Stimulated activated effector memory CD8-positive, alpha-beta T cell treated with anti-CD3 and anti-CD28 coated beads, Interleukin-12 subunit alpha, Interleukin-12 subunit beta, amount 100 ng/mL, for 72 hours (primary cell): ENCODE results near the gene MRTFA.
"Not testable (repeated sequence)": the region's sequence is repeated elsewhere in the genome, so short reads cannot be mapped to it uniquely, and the experiment has no call there.

Source experiments
- ATAC-seq: fragments of 150-1000 bp; cut with Tn5 transposase; 2 replicates; pipeline ENCODE4 v1.10.0; 2021
- DNase-seq, 2 donors: peaks; one replicate each; pipeline ENCODE4 v3.0.0; 2021 to 2022; ENCODE audit warnings: low spot score in 2 of 2
- H3K27ac Mint-ChIP-seq: one replicate; pipeline ENCODE4 v1.8.0; 2022; ENCODE audit warnings: mild to moderate bottlenecking, mixed read lengths
- H3K36me3 Mint-ChIP-seq: one replicate; pipeline ENCODE4 v1.8.0; 2022; ENCODE audit warnings: mild to moderate bottlenecking, mixed read lengths
- H3K4me1 Mint-ChIP-seq: one replicate; pipeline ENCODE4 v1.8.0; 2022; ENCODE audit warnings: mixed read lengths
- H3K4me3 Mint-ChIP-seq: one replicate; pipeline ENCODE4 v1.8.0; 2022; ENCODE audit warnings: mild to moderate bottlenecking, mixed read lengths
- H3K9me3 Mint-ChIP-seq: one replicate; pipeline ENCODE4 v1.8.0; 2022; ENCODE audit warnings: mixed read lengths

MRTFA gene

DNA sequence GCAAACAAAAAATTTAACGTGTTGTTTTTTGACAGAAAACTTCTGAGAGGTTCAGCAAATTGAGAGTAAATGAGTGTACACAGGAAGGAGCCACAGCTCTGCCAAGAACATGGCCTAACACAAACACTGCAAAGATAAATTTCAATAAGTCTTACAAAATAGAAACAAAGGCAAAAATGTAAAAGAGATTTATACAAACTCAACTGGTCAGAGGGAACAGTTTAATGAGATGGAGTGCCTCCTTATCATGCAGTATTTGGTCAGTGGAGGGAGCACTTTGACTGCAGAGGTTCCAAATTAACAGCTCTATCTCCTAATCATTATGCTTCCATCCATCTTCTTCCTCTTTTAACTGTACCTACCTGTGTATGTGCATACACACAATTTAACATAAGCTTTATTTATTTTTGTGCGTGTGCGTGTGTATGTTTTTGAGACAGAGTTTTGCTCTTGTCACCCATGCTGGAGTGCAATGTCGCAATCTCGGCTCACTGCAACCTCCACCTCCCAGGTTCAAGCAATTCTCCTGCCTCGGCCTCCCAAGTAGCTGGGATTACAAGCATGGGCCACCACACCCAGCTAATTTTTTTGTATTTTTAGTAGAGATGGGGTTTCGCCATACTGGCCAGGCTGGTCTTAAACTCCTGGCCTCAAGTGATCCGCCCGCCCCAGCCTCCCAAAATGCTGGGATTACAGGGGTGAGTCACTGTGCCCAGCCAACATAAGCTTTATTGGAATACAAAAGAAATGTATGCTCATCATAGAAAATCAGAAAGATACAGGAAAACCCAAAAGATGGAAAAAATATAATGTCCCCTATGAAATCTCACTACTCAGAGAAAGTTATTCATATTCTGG is 111.9 kb downstream of the MRTFA start:
- peaks cover 14% of the 10 kb centered on the region for H3K36me3 Mint-ChIP-seq

DNA sequence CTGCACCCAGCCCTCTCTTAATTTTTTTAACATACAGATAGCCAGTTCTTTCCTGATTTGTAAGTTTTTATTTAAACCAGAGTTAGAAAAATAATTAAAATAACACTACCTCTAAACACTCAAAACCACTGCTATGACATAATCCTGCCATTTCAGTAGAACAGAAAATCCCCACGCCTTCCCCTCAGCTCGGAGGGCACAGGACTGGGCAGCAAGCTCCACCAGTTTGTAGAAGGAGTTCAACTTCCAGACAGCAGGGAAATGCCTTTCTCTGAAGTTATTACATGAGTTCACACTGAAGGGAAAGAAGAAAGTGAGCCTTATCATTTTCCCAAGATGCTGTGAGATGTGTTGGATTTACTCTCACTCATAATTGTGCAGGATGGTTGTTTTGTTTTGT is 114.4 kb downstream of the MRTFA start:
- H3K9me3 Mint-ChIP-seq, result no peaks in the 10 kb centered on the region
- ATAC-seq (no peak), DNase-seq (no peak)
- H3K4me3 Mint-ChIP-seq, result no peak overlapping the region
- peaks cover 26% of the 10 kb centered on the region for H3K36me3 Mint-ChIP-seq
- peaks cover 23% of the 10 kb centered on the region for H3K4me1 Mint-ChIP-seq
- H3K27ac Mint-ChIP-seq, result no peak overlapping the region

More for the DNA sequence above, 111.9 kb downstream of the MRTFA start:
- Mint-ChIP-seq H3K4me3 (no peak overlapping the region), H3K27ac (no peak overlapping the region), H3K9me3 (no peaks in the 10 kb centered on the region), H3K4me1 (peaks cover 8% of the 10 kb centered on the region)
- DNase-seq (no peak), ATAC-seq (no peak)

DNA sequence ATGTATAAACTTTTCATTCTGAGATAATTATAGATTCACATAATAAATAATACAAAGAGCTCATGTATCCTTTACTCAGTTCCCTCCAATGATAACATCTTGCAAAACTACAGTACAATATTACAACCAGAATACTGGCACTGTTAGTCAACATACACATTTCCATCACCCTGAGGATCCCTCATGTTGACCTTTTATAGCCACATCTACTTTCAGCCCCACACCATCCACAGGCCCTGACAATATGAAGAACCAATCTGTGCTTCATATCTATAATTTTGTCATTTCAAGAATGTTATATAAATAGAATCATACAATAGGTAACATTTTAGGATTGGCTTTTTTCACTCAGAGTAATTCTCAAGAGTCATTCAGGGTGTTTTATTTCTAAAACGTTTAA is 115.5 kb downstream of the MRTFA start:
- H3K27ac Mint-ChIP-seq, result no peak overlapping the region
- H3K4me1 Mint-ChIP-seq, result peaks cover 23% of the 10 kb centered on the region
- H3K9me3 Mint-ChIP-seq, result no peaks in the 10 kb centered on the region
- peaks cover 23% of the 10 kb centered on the region for H3K36me3 Mint-ChIP-seq
- H3K4me3 Mint-ChIP-seq, result no peak overlapping the region
- DNase-seq (no peak), ATAC-seq (no peak)

DNA sequence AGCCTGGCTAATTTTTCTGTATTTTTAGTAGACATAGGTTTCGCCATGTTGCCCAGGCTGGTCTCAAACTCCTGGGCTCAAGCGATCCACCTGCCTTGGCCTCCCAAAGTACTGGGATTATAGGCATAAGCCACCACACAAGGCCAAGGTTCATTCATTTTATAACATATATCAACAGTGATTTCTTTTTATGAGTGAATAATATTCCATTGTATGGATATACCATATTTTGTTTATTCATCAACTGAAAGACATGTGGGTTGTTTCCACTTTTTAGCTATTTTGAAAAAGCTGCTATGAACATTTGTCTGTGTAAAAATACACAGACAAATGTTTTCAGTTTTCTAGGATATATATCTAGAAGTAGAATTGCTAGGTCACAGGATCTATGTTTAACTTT is 116.0 kb downstream of the MRTFA start:
- ATAC-seq, result no peak
- Mint-ChIP-seq H3K9me3 (no peaks in the 10 kb centered on the region), H3K27ac (no peak overlapping the region), H3K4me1 (peaks cover 23% of the 10 kb centered on the region), H3K36me3 (peaks cover 23% of the 10 kb centered on the region), H3K4me3 (no peak overlapping the region)
- DNase-seq, result no peak

DNA sequence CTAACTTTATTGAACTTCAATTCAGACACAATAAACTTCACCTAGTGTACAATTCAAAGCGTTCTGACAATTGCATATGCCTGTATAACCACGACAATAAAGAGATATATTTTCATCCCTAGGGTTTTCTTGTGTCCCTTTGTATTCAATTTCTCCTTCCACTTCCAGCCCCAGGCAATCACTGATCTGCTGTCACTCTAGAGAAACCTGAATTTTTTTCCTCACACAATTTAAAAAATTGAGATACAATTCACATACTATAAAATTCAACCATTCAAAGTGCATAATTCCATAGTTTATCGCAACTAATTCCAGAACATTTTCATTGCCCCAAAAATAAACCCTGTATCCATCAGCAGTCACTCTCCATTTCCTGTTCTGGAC is 116.6 kb downstream of the MRTFA start:
- Mint-ChIP-seq H3K9me3 (no peaks in the 10 kb centered on the region), H3K27ac (no peak overlapping the region), H3K4me3 (no peak overlapping the region), H3K36me3 (peaks cover 28% of the 10 kb centered on the region), H3K4me1 (peaks cover 23% of the 10 kb centered on the region)
- no peak for DNase-seq
- ATAC-seq, result no peak

DNA sequence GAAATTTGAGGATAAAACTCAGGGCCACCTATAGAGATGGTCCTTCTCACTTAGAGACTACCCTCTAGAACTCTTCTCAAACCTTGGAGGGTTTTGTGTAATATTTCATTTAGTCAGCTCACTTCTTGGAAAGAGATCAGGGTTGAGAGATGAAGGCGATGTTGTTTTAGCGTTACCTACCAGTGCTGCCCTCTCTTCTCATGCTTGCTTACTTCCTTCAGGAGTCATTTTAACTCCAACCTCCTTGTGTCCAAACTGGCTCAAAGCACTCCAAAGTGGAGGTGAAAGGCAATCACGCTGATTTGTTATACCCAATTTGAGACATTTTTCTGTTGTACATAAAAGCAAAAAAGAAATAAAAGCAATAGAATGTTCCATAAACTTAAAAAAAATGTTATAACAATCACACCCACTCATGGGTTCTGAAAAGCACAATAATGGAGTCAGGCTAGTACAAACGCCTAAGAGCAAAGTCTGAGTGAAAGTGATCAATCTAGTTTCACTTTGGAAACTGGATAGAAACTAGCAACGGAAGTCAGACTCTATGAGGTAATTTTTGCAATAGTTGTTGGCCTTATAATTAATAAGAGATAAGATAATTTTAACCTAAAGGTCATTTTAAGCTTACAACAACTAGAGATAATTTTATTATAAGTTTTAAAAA is 117.1 kb downstream of the MRTFA start:
- no peaks in the 10 kb centered on the region for H3K9me3 Mint-ChIP-seq
- peak overlapping the region; percentile 52 for H3K4me3 Mint-ChIP-seq
- no peak for DNase-seq
- H3K27ac Mint-ChIP-seq, result peak overlapping the region; percentile 43
- peaks cover 23% of the 10 kb centered on the region for H3K4me1 Mint-ChIP-seq
- peak; percentile 90 for ATAC-seq
- H3K36me3 Mint-ChIP-seq, result peaks cover 33% of the 10 kb centered on the region

DNA sequence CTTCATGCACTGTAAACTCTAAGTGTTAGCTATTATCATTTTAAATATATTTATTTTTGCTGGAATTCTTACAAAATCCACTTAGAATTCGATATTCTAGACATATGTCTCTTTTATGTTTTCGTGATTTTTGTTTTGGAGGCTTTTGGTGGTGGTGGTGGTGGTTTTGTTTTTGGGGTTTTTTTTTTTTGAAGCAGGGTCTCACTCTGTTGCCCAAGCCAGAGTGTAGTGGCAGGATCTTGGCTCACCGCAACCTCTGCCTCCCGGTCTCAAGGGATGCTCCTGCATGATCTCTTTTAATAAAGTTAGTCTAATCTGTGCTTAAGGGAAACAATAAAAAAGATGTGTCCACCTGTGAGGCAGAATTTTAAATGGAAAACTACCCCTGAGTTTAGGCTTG is 117.7 kb downstream of the MRTFA start:
- peak overlapping the region; percentile 52 for H3K4me3 Mint-ChIP-seq
- peak overlapping the region; percentile 43 for H3K27ac Mint-ChIP-seq
- ATAC-seq, result no peak
- no peaks in the 10 kb centered on the region for H3K9me3 Mint-ChIP-seq
- peaks cover 34% of the 10 kb centered on the region for H3K36me3 Mint-ChIP-seq
- DNase-seq, result no peak
- peaks cover 23% of the 10 kb centered on the region for H3K4me1 Mint-ChIP-seq

DNA sequence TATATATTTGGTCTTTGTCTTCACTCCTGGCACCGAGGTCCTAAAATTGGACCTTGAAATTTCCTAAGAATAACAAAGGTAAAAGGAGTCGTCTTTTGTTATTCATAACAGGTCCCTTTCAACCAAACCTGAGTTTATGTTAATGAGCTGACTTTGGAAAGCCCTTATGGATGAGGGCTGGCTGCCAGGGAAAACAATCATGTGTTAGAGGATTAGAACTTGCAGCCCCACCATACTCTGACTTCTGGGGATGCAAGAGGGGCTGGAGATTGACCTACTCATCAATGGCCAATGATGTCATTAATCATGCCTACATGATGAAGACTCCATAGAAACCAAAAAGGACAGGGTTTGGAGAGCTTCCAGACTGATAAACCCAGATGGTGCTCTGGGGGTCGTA is 118.9 kb downstream of the MRTFA start:
- no peak for DNase-seq
- H3K4me1 Mint-ChIP-seq, result peaks cover 23% of the 10 kb centered on the region
- H3K4me3 Mint-ChIP-seq, result no peak overlapping the region
- ATAC-seq, result no peak
- H3K36me3 Mint-ChIP-seq, result peaks cover 34% of the 10 kb centered on the region
- no peaks in the 10 kb centered on the region for H3K9me3 Mint-ChIP-seq
- no peak overlapping the region for H3K27ac Mint-ChIP-seq

DNA sequence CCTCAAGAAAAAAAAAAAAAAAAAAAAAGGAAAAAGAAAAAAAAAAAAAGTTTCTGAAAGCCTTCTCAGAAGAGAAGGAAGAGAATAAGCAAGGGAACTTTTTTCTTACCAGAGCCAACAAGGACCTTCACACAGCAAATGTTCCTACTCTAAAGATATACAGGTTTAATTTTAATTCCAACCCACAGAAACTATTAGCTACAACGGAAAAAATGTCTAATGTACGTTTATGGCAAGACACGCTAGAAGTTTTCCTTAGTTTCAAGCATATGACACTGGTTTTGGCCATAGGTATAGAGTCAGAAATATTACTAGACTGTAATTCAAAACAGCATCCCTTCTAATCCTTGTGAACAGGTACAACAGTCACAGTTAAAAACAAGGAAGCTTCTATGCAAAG is 120.1 kb downstream of the MRTFA start:
- H3K9me3 Mint-ChIP-seq, result no peaks in the 10 kb centered on the region
- DNase-seq (no peak), ATAC-seq (no peak)
- H3K36me3 Mint-ChIP-seq, result peaks cover 34% of the 10 kb centered on the region
- no peak overlapping the region for H3K4me3 Mint-ChIP-seq
- no peak overlapping the region for H3K27ac Mint-ChIP-seq
- peaks cover 23% of the 10 kb centered on the region for H3K4me1 Mint-ChIP-seq

DNA sequence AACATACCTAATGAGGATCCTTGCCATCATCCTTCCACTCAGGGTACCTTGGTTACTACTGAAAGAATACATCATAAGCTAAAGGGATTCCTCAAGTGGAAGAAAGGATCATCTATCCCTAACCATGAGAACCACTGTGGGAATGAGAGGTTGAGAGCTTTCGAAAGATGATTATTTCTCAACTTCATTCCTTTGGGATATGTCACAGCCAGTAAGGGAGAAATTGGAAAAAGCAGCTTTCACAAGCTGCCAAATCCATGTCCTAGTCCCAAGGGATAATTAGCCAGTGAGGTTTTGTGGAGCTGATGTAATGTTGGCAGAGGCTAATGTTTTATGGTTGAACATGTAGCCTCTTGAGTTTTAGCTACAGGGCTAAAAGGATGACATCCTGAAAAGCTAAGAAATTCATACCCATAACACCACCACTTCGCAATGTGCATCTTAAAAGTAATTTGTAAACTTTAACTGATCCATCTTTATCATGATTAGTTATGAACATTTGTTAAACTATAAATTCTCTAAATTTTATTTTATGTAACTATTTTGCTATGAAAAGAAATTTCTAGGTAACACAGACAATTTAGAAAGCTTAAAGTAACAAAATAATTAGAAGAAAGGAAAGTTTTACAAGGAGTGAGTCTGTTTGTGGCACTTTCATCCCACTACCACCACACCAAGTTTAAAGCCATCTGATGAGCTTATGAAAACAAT is 123.9 kb downstream of the MRTFA start:
- no peak for ATAC-seq
- no peak overlapping the region for H3K4me3 Mint-ChIP-seq
- H3K4me1 Mint-ChIP-seq, result no peaks in the 10 kb centered on the region
- H3K36me3 Mint-ChIP-seq, result peaks cover 22% of the 10 kb centered on the region
- H3K9me3 Mint-ChIP-seq, result no peaks in the 10 kb centered on the region
- no peak overlapping the region for H3K27ac Mint-ChIP-seq
- DNase-seq, result no peak

DNA sequence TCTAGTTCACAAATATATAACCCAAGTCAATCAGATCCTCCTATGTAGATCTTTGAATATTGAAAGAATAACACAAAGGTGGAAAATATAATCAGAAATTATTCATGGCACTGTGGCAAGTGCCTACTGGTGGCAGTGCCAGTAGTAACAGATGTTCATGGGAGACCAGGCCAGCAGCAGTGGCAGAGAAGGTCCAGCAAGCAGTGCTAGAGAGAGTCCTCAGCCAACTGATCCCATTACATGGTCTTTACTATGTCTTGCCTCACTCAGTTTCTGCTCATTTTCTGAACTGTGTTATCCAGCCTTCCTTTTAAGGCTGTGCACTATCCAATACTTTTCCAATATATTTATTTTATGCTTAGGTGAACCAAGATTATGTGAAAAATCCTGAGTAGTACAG is 124.9 kb downstream of the MRTFA start:
- Mint-ChIP-seq H3K4me3 (no peak overlapping the region), H3K27ac (no peak overlapping the region), H3K4me1 (no peaks in the 10 kb centered on the region), H3K36me3 (peaks cover 22% of the 10 kb centered on the region), H3K9me3 (no peaks in the 10 kb centered on the region)
- ATAC-seq, result no peak
- DNase-seq, result no peak

DNA sequence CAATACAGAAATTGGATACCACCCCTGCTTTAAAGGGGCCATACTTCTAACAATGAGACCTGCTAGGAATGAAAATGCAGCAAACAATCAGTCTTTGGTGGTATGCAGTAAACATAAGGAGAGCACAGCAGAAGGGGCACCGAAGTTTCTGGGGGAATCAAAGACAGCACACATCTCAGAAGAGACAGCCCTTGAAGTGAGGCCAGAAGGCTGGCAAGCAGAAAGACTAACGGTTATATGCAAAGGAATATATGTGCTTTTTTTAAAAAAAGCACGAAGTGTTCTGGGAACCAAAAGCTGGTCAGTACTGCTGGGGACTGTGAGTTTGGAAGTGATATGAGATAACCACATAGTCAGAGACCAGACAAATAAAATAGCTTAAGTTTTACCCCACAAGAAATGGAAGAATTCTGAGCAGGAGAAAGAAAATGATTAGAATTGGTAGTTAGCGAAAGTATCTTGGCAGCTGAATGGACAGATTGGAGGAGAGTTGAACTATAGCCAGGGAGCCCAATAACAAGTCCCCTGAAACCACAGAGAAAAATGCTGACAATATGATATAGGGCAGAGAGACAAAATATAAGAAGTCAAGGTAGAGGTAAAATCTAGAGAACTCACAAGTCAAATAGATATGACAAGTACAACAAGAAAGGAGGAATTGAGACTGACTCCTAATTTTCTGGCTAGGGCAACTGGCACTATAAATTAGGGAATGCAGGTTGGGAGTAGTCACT is 125.7 kb downstream of the MRTFA start:
- Mint-ChIP-seq H3K4me3 (no peak overlapping the region), H3K9me3 (no peaks in the 10 kb centered on the region), H3K27ac (peak overlapping the region; percentile 1), H3K4me1 (no peaks in the 10 kb centered on the region), H3K36me3 (peaks cover 14% of the 10 kb centered on the region)
- no peak for ATAC-seq
- no peak for DNase-seq

DNA sequence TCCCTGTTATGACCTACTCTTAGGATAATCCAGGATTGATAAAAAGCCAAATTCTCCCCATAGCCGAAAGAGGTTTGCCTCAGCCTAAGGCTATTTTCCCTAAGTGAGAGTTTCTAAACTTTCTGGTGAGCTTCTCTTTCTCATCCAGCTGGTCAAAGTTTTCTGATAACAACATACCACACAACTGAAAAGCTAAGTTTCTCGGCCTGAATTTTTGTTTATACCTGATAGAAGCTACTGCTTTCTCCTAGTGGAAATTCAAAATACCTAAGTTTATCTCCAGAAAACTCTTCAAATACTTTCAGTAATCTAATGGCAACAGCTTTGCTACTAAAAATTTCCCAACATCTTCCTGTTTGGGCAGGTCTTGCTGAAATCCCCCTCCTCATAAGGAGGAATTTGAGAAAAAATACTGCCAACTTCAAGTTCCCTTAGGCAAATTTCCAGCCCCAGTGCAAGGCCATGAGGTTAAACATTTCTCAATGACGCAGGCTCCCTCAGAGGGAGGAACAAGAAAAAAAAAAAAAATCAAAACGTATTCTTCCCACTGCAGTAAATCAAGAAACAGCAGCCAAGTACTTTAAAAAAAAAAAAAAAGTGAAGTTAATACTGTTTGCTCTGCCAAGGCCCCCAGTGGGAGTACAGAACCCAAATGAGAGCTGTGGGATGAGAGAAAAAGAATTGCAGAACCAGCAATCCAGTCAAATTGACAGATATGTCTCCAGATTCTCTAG is 127.0 kb downstream of the MRTFA start:
- no peak for DNase-seq
- Mint-ChIP-seq H3K4me1 (peaks cover 4% of the 10 kb centered on the region), H3K27ac (no peak overlapping the region), H3K4me3 (no peak overlapping the region), H3K9me3 (no peaks in the 10 kb centered on the region), H3K36me3 (peaks cover 2% of the 10 kb centered on the region)
- no peak for ATAC-seq

DNA sequence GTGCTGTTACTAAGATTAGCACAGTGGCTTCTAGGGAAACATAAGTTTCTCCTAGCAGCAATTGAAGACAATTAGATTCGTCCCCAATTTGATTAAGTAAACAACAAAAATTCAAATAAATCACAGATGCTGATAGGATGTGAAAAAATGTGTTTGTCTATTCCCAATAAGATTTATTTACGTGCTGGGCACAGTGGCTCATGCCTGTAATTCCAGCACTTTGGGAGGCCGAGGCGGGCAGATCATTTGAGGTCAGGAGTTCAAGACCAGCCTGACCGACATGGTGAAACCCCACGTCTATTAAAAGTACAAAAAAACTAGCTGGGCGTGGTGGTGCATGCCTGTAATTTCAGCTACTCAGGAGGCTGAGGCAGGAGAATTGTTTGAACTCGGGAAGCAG is 128.5 kb downstream of the MRTFA start:
- H3K4me1 Mint-ChIP-seq, H3K27ac Mint-ChIP-seq, ATAC-seq: not testable (repeated sequence)

DNA sequence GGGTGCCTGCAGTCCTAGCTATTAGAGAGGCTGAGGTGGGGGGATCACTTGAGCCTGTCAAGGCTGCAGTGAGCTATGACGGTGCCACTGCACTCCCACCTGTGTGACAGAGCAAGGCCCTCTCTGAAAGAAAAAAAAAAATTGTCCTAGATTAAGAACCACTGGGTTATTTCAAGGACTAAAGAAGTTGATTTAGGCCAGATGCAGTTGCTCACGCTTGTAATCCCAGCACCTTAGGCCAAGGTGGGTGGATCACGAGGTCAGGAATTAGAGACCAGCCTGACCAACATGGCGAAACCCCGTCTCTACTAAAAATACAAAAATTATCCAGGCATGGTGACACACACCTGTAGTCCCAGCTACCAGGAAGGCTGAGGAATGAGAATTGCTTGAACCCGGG is 129.0 kb downstream of the MRTFA start:
- H3K9me3 Mint-ChIP-seq, result no peaks in the 10 kb centered on the region
- peaks cover 12% of the 10 kb centered on the region for H3K4me1 Mint-ChIP-seq
- H3K36me3 Mint-ChIP-seq, result no peaks in the 10 kb centered on the region
- H3K4me3 Mint-ChIP-seq, result no peak overlapping the region
- H3K27ac Mint-ChIP-seq, result no peak overlapping the region
- DNase-seq, result no peak
- no peak for ATAC-seq

More for the DNA sequence above, 128.5 kb downstream of the MRTFA start:
- not testable (repeated sequence) for DNase-seq, H3K9me3 Mint-ChIP-seq, H3K36me3 Mint-ChIP-seq, H3K4me3 Mint-ChIP-seq
